GM19239 (cell line): ENCODE results near the gene GSTP1.
A peak's percentile ranks its signal among the peaks of the same experiment; 100 is the strongest.
"Not testable (repeated sequence)": the region's sequence is repeated elsewhere in the genome, so short reads cannot be mapped to it uniquely, and the experiment has no call there.

Experiments
- DNase-seq: peaks from one replicate; pipeline ENCODE4 v3.0.0; 2011; ENCODE audit warnings: low spot score; ENCODE audit not compliant: insufficient read length
- FAIRE-seq: peaks from 2 replicates; lab custom pipeline; 2011; peaks lifted over from hg19 to GRCh38; lab: Jason Lieb, UNC

Gene GSTP1

GRCh38 chr11:67562963-67563704, 20.5 kb upstream of the GSTP1 start:
- FAIRE-seq: no peak
- no peak for DNase-seq

- FAIRE-seq, DNase-seq: not testable (repeated sequence)
These were observed 19.9 kb upstream of the GSTP1 start for GRCh38 chr11:67563705-67564114.

- DNase-seq (no peak), FAIRE-seq (no peak)
These were observed 19.4 kb upstream of the GSTP1 start for GRCh38 chr11:67564230-67564629.

- no peak for FAIRE-seq
These were observed 12.2 kb upstream of the GSTP1 start for GRCh38 chr11:67571443-67571842.

GRCh38 chr11:67572305-67572704, 11.3 kb upstream of the GSTP1 start:
- FAIRE-seq (no peak), DNase-seq (no peak)

More at GRCh38 chr11:67571443-67571842, 12.2 kb upstream of the GSTP1 start:
- DNase-seq: no peak

- peak; percentile 64 for FAIRE-seq
- no peak for DNase-seq
These were observed 10.7 kb upstream of the GSTP1 start for GRCh38 chr11:67572747-67573419.

- DNase-seq (no peak), FAIRE-seq (no peak)
These were observed 8.7 kb upstream of the GSTP1 start for GRCh38 chr11:67574938-67575337.

- DNase-seq (no peak), FAIRE-seq (no peak)
These were observed 6.7 kb upstream of the GSTP1 start for GRCh38 chr11:67576735-67577475.

- DNase-seq (no peak), FAIRE-seq (no peak)
These were observed 5.7 kb upstream of the GSTP1 start for GRCh38 chr11:67577951-67578350.

GRCh38 chr11:67581469-67581868, 2.1 kb upstream of the GSTP1 start:
- DNase-seq (no peak), FAIRE-seq (peak; percentile 8)

- no peak for FAIRE-seq
- DNase-seq: no peak
These were observed 1.6 kb upstream of the GSTP1 start for GRCh38 chr11:67582011-67582410.

GRCh38 chr11:67584205-67584880, 731 bp downstream of the GSTP1 start:
- no peak for DNase-seq
- FAIRE-seq: no peak

GRCh38 chr11:67584881-67585873, 1.6 kb downstream of the GSTP1 start:
- no peak for FAIRE-seq

GRCh38 chr11:67585911-67586310, 2.3 kb downstream of the GSTP1 start:
- no peak for FAIRE-seq
- DNase-seq: no peak

More at GRCh38 chr11:67584881-67585873, 1.6 kb downstream of the GSTP1 start:
- DNase-seq: no peak

GRCh38 chr11:67586568-67587250, 3.1 kb downstream of the GSTP1 start:
- FAIRE-seq: peak; percentile 31
- DNase-seq: no peak

GRCh38 chr11:67588136-67588503, 4.5 kb downstream of the GSTP1 start:
- no peak for FAIRE-seq
- DNase-seq: no peak

- FAIRE-seq, DNase-seq: not testable (repeated sequence)
These were observed 5.3 kb downstream of the GSTP1 start for GRCh38 chr11:67588899-67589415.

- no peak for DNase-seq
- FAIRE-seq: no peak
These were observed 9.4 kb downstream of the GSTP1 start for GRCh38 chr11:67592880-67593564.
